ENCODE data around the gene ATP6V0D1. TPM values are rescaled to one million over a fixed set of nuclear protein-coding genes. Genes with fewer than 3 reads are reported as not detected.

Gene ATP6V0D1
- polyA plus RNA-seq, 1 of the 3 experiments (the other 2 are of a cell fraction): 135 TPM

GRCh38 chr16:67451061-67451703 lies 29.8 kb downstream of the ATP6V0D1 start (continued):
- TF ChIP-seq POLR2AphosphoS5 (IDR thresholded peaks at IDR 0.05; ENCODE audit: low read depth, low read length): no peak

GRCh38 chr16:67449739-67450138 lies 31.2 kb downstream of the ATP6V0D1 start:
- Histone ChIP-seq H3F3A (replicated peaks; ENCODE audit: insufficient read depth) (no peaks in the 10 kb centered on the region), H3K79me2 (ENCODE audit: insufficient read depth) (peaks cover 4% of the 10 kb centered on the region; the same call in 1 of the 2 replicates), H3K27ac (ENCODE audit: low read depth in 2 of 2, low read length in 1 of 2) (no peak overlapping the region), H3K27me3 (ENCODE audit: insufficient read depth) (no peaks in the 10 kb centered on the region), H3K4me3 (ENCODE audit: low read depth in 2 of 2, low read length in 1 of 2) (no peak overlapping the region), H4K20me1 (ENCODE audit: insufficient read depth) (peaks cover 28% of the 10 kb centered on the region; the same call in 1 of the 2 replicates), H3K9ac (no peak overlapping the region), H3K9me2 (no peaks in the 10 kb centered on the region), H3K9me3 (no peaks in the 10 kb centered on the region), H3K4me2 (no peak overlapping the region), H3K4me1 (ENCODE audit: control insufficient read depth in 1 of 2, insufficient read depth in 2 of 2, low read depth in 1 of 2, low read length in 1 of 2) (peaks cover 0 to 17% of the 10 kb centered on the region in 2 experiments; a peak in 1 of 4 replicates), H3K36me3 (replicated peaks in 1 of 2; ENCODE audit: control insufficient read depth in 1 of 2, insufficient read depth in 2 of 2, low read length in 1 of 2) (peaks cover 0 to 11% of the 10 kb centered on the region in 2 experiments), H2AFZ (ENCODE audit: low read depth) (no peak overlapping the region)
- POLR2A ChIA-PET: no interaction called here
- TF ChIP-seq RCOR1 (IDR thresholded peaks at IDR 0.05; ENCODE audit: low read length): no peak
- no peak for TF ChIP-seq USF2 (IDR thresholded peaks at IDR 0.05; ENCODE audit: borderline replicate concordance, low read depth, low read length)
- TF ChIP-seq EP300 (IDR thresholded peaks at IDR 0.05; ENCODE audit: borderline replicate concordance in 1 of 2, low read depth in 1 of 2, low read length in 1 of 2): no peak
- TF ChIP-seq FOSL2 (IDR thresholded peaks at IDR 0.05; ENCODE audit: borderline replicate concordance, low read depth): no peak
- TF ChIP-seq NRF1 (IDR thresholded peaks at IDR 0.05; ENCODE audit: low read depth, low read length): no peak
- CTCF ChIA-PET: interaction anchor here (2.2 to 2.7 kb wide), 4 partner anchors 16 to 123 kb away, joined by 6 to 9 read pairs (median 8); partner anchors contain the start of genes ATP6V0D1, KCTD19 and LRRC36
- 100% methylated on average over 2 of the region's 3 CpGs for WGBS (ENCODE audit: low lambda C conversion rate)
- no peak for DNase-seq

GRCh38 chr16:67449336-67449735 lies 31.6 kb downstream of the ATP6V0D1 start:
- TF ChIP-seq REST (IDR thresholded peaks at IDR 0.05; ENCODE audit: low read depth, low read length) (no peak), IRF3 (IDR thresholded peaks at IDR 0.05; ENCODE audit: low read depth, low read length) (no peak), RCOR1 (IDR thresholded peaks at IDR 0.05; ENCODE audit: low read length) (no peak)
- no CpG with 5 or more reads among the region's 2 CpGs for WGBS (ENCODE audit: low lambda C conversion rate)
- peaks cover 0 to 15% of the 10 kb centered on the region in 2 experiments for H3K36me3 ChIP-seq (replicated peaks in 1 of 2; ENCODE audit: control insufficient read depth in 1 of 2, insufficient read depth in 2 of 2, low read length in 1 of 2)
- H3K9me3 ChIP-seq: no peaks in the 10 kb centered on the region
- CTCF ChIA-PET: interaction anchor here (2.2 to 2.7 kb wide), 3 partner anchors 16 to 32 kb away, joined by 8 to 9 read pairs (median 8); partner anchors contain the start of gene ATP6V0D1
- peaks cover 4% of the 10 kb centered on the region; the same call in 1 of the 2 replicates for H3K79me2 ChIP-seq (ENCODE audit: insufficient read depth)
- no peaks in the 10 kb centered on the region for H3F3A ChIP-seq (replicated peaks; ENCODE audit: insufficient read depth)
- H3K27ac ChIP-seq (ENCODE audit: low read depth in 2 of 2, low read length in 1 of 2): no peak overlapping the region
- H2AFZ ChIP-seq (ENCODE audit: low read depth): no peak overlapping the region
- POLR2A ChIA-PET: no interaction called here
- H3K9me2 ChIP-seq: no peaks in the 10 kb centered on the region
- H3K27me3 ChIP-seq (ENCODE audit: insufficient read depth): no peaks in the 10 kb centered on the region
- no peak overlapping the region for H3K9ac ChIP-seq
- no peak overlapping the region for H3K4me3 ChIP-seq (ENCODE audit: low read depth in 2 of 2, low read length in 1 of 2)
- H3K4me1 ChIP-seq (ENCODE audit: control insufficient read depth in 1 of 2, insufficient read depth in 2 of 2, low read depth in 1 of 2, low read length in 1 of 2): peaks cover 0 to 17% of the 10 kb centered on the region in 2 experiments; a peak in 1 of 4 replicates
- H3K4me2 ChIP-seq: no peak overlapping the region
- no peak for DNase-seq
- H4K20me1 ChIP-seq (ENCODE audit: insufficient read depth): peaks cover 29% of the 10 kb centered on the region; the same call in 1 of the 2 replicates

Data from SK-N-SH (cell line).